GM19035 (cell line): ENCODE data around the gene AHSA1.

Experiments
- ATAC-seq: cut with Tn5 transposase; IDR thresholded peaks from one replicate; pipeline ENCODE4 v1.9.1; 2021; ENCODE audit not compliant: unreplicated experiment

AHSA1 gene

GRCh38 chr14:77470224-77470870 is 12.5 kb downstream of the AHSA1 start:
- ATAC-seq = no peak

DNA sequence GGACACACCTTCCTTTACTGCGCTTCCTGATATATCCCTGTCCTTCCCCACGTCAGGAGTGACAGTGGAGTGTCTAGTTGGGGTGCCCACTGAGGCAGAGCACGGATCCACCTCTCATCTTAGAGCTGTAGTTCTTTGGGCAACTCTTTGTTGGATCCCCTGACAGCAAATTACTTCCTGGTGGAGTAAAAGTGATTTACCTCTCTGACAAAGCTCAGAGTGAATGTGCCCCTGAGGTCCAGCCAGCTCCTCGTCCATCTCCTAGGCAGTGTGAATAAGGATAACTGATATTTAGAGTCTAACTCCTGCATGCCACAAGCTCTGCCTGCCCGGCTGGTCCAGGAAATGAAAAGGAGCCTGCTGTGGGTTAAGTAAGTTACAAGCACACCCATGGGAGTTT is 16.0 kb downstream of the AHSA1 start:
- ATAC-seq = no peak

GRCh38 chr14:77474479-77475177 is 16.7 kb downstream of the AHSA1 start:
- ATAC-seq = no peak

- no peak for ATAC-seq
These were observed 17.7 kb downstream of the AHSA1 start for GRCh38 chr14:77475432-77476115.

- ATAC-seq = no peak
These were observed 20.1 kb downstream of the AHSA1 start for GRCh38 chr14:77478029-77478428.

GRCh38 chr14:77478796-77479195 is 20.9 kb downstream of the AHSA1 start:
- peak; percentile 96 for ATAC-seq

GRCh38 chr14:77482422-77482821 is 24.5 kb downstream of the AHSA1 start:
- no peak for ATAC-seq

DNA sequence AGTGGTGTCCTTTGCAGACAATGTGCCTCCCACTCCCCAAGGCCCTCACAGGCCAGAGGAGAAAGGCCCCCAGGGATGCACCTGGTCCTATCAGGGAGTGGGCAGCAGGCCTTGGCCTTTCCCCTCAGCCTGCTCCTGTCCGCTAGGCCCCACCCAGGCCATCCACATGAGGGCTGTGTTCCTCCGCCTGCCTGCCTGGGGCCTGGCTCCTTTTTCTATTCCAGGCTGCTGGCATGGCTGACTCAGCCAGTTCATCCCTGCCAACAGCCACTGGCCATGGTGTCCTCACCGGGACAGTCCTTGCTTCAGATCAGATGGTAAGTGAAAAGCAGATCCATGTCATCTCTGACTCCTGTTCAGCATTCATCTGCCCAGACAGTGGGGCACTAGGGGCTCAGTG is 27.4 kb downstream of the AHSA1 start:
- ATAC-seq = no peak

DNA sequence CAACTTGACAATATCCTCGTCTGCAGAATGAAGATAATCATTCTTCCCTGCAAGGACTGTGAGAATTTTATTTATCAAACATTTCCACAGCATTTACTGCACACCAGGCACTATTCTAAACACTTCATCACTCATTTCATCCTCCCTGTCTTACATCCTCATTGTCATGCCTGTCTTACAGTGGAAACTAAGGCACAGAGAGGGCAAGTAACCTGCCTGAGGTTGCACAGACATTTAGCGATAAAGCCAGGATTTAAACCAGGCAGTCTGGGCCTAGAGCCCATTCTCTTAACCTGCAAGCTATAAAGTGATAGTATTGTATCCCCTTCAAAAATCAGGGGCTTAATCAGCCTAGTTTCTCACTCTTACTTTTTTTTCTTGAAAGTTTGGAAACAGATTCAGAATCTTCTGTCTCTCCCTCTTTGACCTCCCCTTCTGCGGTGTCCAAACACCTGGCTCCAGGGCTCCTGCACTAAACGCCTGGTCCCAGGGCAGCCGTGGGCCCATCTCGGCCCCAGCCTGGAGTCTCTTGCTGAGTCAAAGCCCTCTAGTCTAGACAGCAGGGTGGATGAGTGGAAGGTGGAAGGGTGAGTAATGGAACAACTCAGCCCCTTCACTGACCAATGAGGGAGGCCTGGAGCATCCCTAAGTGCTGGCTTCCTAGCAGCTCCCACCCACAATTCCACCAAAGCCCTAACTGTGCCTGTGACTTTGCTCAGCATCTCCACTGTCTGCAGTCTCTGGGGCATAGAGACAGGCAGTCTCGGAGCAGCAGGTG is 28.2 kb downstream of the AHSA1 start:
- ATAC-seq = no peak

DNA sequence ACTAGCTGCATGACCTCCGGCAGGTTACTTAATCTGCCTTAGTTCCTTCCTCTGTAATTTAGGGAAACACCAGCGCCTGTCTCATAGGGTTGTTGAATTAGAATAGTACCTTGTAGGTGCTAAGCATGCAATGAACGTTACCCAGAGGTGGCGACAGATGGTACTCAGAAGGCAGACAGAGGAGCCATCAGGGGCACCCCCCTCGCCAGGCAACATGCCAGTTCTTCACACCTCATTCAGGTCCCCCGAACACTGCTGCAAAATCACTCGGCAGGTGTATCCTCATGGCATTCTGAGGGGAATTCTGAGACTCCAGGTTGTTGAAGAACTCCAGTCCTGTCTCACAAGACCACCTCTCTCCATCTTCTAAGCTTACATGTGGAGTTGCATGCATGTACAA is 30.7 kb downstream of the AHSA1 start:
- ATAC-seq = no peak

GRCh38 chr14:77489041-77489440 is 31.1 kb downstream of the AHSA1 start:
- no peak for ATAC-seq

GRCh38 chr14:77490347-77490986 is 32.6 kb downstream of the AHSA1 start:
- no peak for ATAC-seq

DNA sequence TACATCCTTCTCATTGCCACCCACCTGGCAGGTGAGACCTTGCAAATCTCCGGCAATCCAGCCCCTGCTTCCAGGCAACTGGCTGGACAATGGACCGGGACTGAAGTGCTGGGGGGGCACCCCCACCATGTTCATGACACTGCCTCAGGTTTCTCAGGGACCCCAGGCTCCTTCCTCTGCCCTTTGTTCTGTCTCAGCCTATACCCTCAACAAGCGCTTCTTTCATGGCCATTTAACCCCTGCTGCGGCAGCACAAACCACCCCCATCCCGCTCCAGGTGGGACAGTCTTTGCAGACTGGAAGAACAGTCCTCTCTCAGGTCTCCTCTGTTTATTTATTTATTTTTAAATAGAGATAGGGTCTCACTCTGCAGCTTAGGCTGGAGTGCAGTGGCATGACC is 33.2 kb downstream of the AHSA1 start:
- no peak for ATAC-seq

- no peak for ATAC-seq
These were observed 37.4 kb downstream of the AHSA1 start for GRCh38 chr14:77495334-77495733.

- peak; percentile 78 for ATAC-seq
These were observed 40.5 kb downstream of the AHSA1 start, which contains the start of gene ISM2 for GRCh38 chr14:77498120-77498979. Gene ISM2 (minus strand): TSS chr14:77498816. CDS start chr14:77498793, 23 bp downstream.

GRCh38 chr14:77498984-77499527 is 41.2 kb downstream of the AHSA1 start:
- ATAC-seq = peak; percentile 14

- ATAC-seq = no peak
These were observed 44.4 kb downstream of the AHSA1 start for GRCh38 chr14:77502109-77502782.

GRCh38 chr14:77503138-77503537 is 45.2 kb downstream of the AHSA1 start:
- no peak for ATAC-seq

GRCh38 chr14:77505031-77505430 is 47.1 kb downstream of the AHSA1 start:
- ATAC-seq = no peak
